HepG2 (cell line): Measurements from ENCODE around the gene HNRNPC. TPM values are rescaled to one million over a fixed set of nuclear protein-coding genes. Genes with fewer than 3 reads are reported as not detected.
A peak's percentile ranks its signal among the peaks of the same experiment; 100 is the strongest.

Source experiments
- ARID5B ChIP-seq: IDR thresholded peaks from 2 replicates; pipeline ENCODE4 v1.4.0; 2020; ENCODE audit warnings: mild to moderate bottlenecking, missing genetic modification reagents
- BRCA1 ChIP-seq: sonication (generic); formaldehyde crosslinking; IDR thresholded peaks from 2 replicates; pipeline ENCODE4 v1.4.0; 2020; ENCODE audit warnings: missing genetic modification reagents
- HDAC1 ChIP-seq: sonication (generic); formaldehyde crosslinking; IDR thresholded peaks from 2 replicates; pipeline ENCODE4 v1.5.1; 2020; ENCODE audit warnings: mild to moderate bottlenecking, missing genetic modification reagents
- MAZ ChIP-seq, 2 experiments: sonication (generic) in 1 of 2; formaldehyde crosslinking in 1 of 2; IDR thresholded peaks; 2 replicates each; pipeline versions ENCODE4 v1.5.0 to v1.6.1; 2012 to 2020; ENCODE audit warnings: low read depth in 2 of 2, mild to moderate bottlenecking in 2 of 2, borderline replicate concordance in 1 of 2, improper control_type of control experiment in 1 of 2, low read length in 1 of 2, missing genetic modification reagents in 1 of 2, moderate library complexity in 1 of 2
- NFKB2 ChIP-seq: sonication (generic); formaldehyde crosslinking; IDR thresholded peaks from 2 replicates; pipeline ENCODE4 v1.4.0; 2020; ENCODE audit warnings: missing genetic modification reagents, borderline replicate concordance
- POLR2AphosphoS5 ChIP-seq: IDR thresholded peaks from 2 replicates; pipeline ENCODE4 v1.6.1; 2012; ENCODE audit warnings: low read depth, low read length
- PRMT3 ChIP-seq: sonication (generic); formaldehyde crosslinking; IDR thresholded peaks from 2 replicates; pipeline ENCODE4 v1.8.1; 2022; ENCODE audit warnings: low read depth, mild to moderate bottlenecking, moderate library complexity, missing genetic modification reagents, borderline replicate concordance
- RXRB ChIP-seq: IDR thresholded peaks from 2 replicates; pipeline ENCODE4 v1.6.1; 2016; ENCODE audit warnings: borderline replicate concordance, missing genetic modification reagents, missing compliant biosample characterization
- SIX1 ChIP-seq: sonication (generic); formaldehyde crosslinking; IDR thresholded peaks from 2 replicates; pipeline ENCODE4 v1.4.0; 2020; ENCODE audit warnings: missing genetic modification reagents, borderline replicate concordance
- SIX4 ChIP-seq: sonication (generic); formaldehyde crosslinking; IDR thresholded peaks from 2 replicates; pipeline ENCODE4 v1.4.0; 2020; ENCODE audit warnings: missing genetic modification reagents
- TGIF2 ChIP-seq: IDR thresholded peaks from 2 replicates; pipeline ENCODE4 v1.6.1; 2016; ENCODE audit warnings: control low read depth, missing compliant biosample characterization
- ZBTB42 ChIP-seq: sonication (generic); formaldehyde crosslinking; IDR thresholded peaks from 2 replicates; pipeline ENCODE4 v1.5.0; 2020; ENCODE audit warnings: mild to moderate bottlenecking, missing genetic modification reagents
- ZC3H4 ChIP-seq: sonication (generic); formaldehyde crosslinking; IDR thresholded peaks from 2 replicates; pipeline ENCODE4 v1.4.0; 2020; ENCODE audit warnings: missing genetic modification reagents, borderline replicate concordance
- ZKSCAN1 ChIP-seq: fragments of 150-350 bp; IDR thresholded peaks from 2 replicates; pipeline ENCODE4 v1.6.1; 2014; ENCODE audit warnings: low read length
- ZKSCAN5 ChIP-seq: sonication (generic); formaldehyde crosslinking; IDR thresholded peaks from 2 replicates; pipeline ENCODE4 v1.5.1; 2020; ENCODE audit warnings: mild to moderate bottlenecking, missing genetic modification reagents
- ZNF331 ChIP-seq: sonication (generic); formaldehyde crosslinking; IDR thresholded peaks from 2 replicates; pipeline ENCODE4 v1.4.0; 2020; ENCODE audit warnings: missing genetic modification reagents
- ZNF556 ChIP-seq: sonication (generic); formaldehyde crosslinking; IDR thresholded peaks from 2 replicates; pipeline ENCODE4 v1.4.0; 2020; ENCODE audit warnings: mild to moderate bottlenecking, missing genetic modification reagents, borderline replicate concordance
- ZNF572 ChIP-seq: sonication (generic); formaldehyde crosslinking; IDR thresholded peaks from 2 replicates; pipeline ENCODE4 v1.5.1; 2020; ENCODE audit warnings: mild to moderate bottlenecking, missing genetic modification reagents
- ZNF639 ChIP-seq: conservative IDR thresholded peaks from 2 replicates; pipeline ENCODE4 v1.6.1; 2018; ENCODE audit warnings: missing genetic modification reagents
- ZNF644 ChIP-seq: IDR thresholded peaks from 2 replicates; pipeline ENCODE4 v1.6.1; 2016; ENCODE audit warnings: low read depth
- ZNF652 ChIP-seq: IDR thresholded peaks from 2 replicates; pipeline ENCODE4 v1.6.1; 2016; ENCODE audit warnings: low read depth, borderline replicate concordance
- ZNF761 ChIP-seq: sonication (generic); formaldehyde crosslinking; conservative IDR thresholded peaks from 2 replicates; pipeline ENCODE4 v1.4.0; 2020; ENCODE audit warnings: mild to moderate bottlenecking, missing genetic modification reagents
- ZNF816 ChIP-seq: sonication (generic); formaldehyde crosslinking; IDR thresholded peaks from 2 replicates; pipeline ENCODE4 v1.8.0; 2022; ENCODE audit warnings: missing genetic modification reagents, mild to moderate bottlenecking, borderline replicate concordance
- polyA plus RNA-seq, 8 experiments: library from polyadenylated mRNA; depleted of rRNA in 3 of 8; stranded (reverse) in 7 of 8; unstranded in 1 of 8; fragments of >200 nt; fragmentation: Illumina TruSeq in 4 of 8; extraction: Trizol in 4 of 8; gene quantifications; 2 replicates each; pipeline versions ENCODE4 v1.2.1 to v1.2.3, GENCODE V29; 2011 to 2016; ENCODE audit warnings: low read depth in 4 of 8, missing spikeins in 1 of 8, mixed read lengths in 1 of 8; ENCODE audit not compliant: insufficient read depth in 1 of 8
- total RNA-seq, 5 experiments: library from RNA; depleted of rRNA; stranded (reverse); fragments of >200 nt; fragmentation: Illumina TruSeq; extraction: Trizol; gene quantifications; 2 replicates each; pipeline ENCODE4 v1.2.3, GENCODE V29; 2016; ENCODE audit warnings: low read depth in 1 of 5
- TF ChIP-seq, protein P1 (sequence below): sonication (generic); formaldehyde crosslinking; IDR thresholded peaks from 2 replicates; pipeline ENCODE4 v1.8.1; 2023; ENCODE audit warnings: missing genetic modification reagents, inconsistent platforms, borderline replicate concordance

The HNRNPC gene
- total and polyA plus RNA-seq, 2 of the 13 experiments (the other 11 are each of a cell fraction or from before 2014, with no cell fraction given) = 628 to 1,099 TPM

- TF ChIP-seq SIX4 (CRISPR knock-in tag) (0 out of 2 replicates have a peak, but pooled peaks have one; percentile 10), ZNF639 (no peak), ZNF572 (CRISPR knock-in tag) (no peak), MAZ (IDR thresholded peaks at IDR 0.05; ENCODE audit: borderline replicate concordance, low read depth, low read length) (no peak), MAZ (CRISPR knock-in tag; IDR thresholded peaks at IDR 0.05; ENCODE audit: low read depth) (0 out of 2 replicates have a peak, but pooled peaks have one; percentile 23), ZNF556 (CRISPR knock-in tag) (0 out of 2 replicates have a peak, but pooled peaks have one; percentile 53), RXRB (CRISPR knock-in tag) (0 out of 2 replicates have a peak, but pooled peaks have one; percentile 36), NFKB2 (CRISPR knock-in tag) (0 out of 2 replicates have a peak, but pooled peaks have one; percentile 43), ZNF652 (CRISPR knock-in tag) (no peak), BRCA1 (peak; percentile 47; the same call in 1 of the 2 replicates), POLR2AphosphoS5 (peak; percentile 24; the same call in 1 of the 2 replicates), HDAC1 (CRISPR knock-in tag) (no peak), ZKSCAN5 (no peak), ZNF816 (CRISPR knock-in tag) (0 out of 2 replicates have a peak, but pooled peaks have one; percentile 18), ZC3H4 (CRISPR knock-in tag) (0 out of 2 replicates have a peak, but pooled peaks have one; percentile 44), ZKSCAN1 (no peak), ZNF331 (CRISPR knock-in tag) (peak; percentile 42; the same call in 1 of the 2 replicates), ZNF644 (CRISPR knock-in tag) (0 out of 2 replicates have a peak, but pooled peaks have one; percentile 13), TGIF2 (0 out of 2 replicates have a peak, but pooled peaks have one; percentile 16), PRMT3 (CRISPR knock-in tag) (0 out of 2 replicates have a peak, but pooled peaks have one; percentile 54), ZBTB42 (CRISPR knock-in tag) (no peak), SIX1 (CRISPR knock-in tag) (0 out of 2 replicates have a peak, but pooled peaks have one; percentile 12), ZNF761 (peak; percentile 58; the same call in 1 of the 2 replicates), ARID5B (CRISPR knock-in tag) (peak; percentile 36; the same call in 1 of the 2 replicates)
- TF ChIP-seq, protein P1, sequence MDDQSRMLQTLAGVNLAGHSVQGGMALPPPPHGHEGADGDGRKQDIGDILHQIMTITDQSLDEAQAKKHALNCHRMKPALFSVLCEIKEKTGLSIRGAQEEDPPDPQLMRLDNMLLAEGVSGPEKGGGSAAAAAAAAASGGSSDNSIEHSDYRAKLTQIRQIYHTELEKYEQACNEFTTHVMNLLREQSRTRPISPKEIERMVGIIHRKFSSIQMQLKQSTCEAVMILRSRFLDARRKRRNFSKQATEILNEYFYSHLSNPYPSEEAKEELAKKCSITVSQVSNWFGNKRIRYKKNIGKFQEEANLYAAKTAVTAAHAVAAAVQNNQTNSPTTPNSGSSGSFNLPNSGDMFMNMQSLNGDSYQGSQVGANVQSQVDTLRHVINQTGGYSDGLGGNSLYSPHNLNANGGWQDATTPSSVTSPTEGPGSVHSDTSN (CRISPR knock-in tag) = no peak
Measured at GRCh38 chr14:21203470-21204166, 65.6 kb downstream of the HNRNPC start (continued).
